IgD-negative memory B cell (primary cell): ENCODE measurements around the gene MOB1A. TPM values are rescaled to one million over a fixed set of nuclear protein-coding genes. Genes with fewer than 3 reads are reported as not detected.

Experiments
- H3K27ac Mint-ChIP-seq, 3 donors: one replicate each; pipeline ENCODE4 v1.8.0; 2020 to 2022; ENCODE audit warnings: mild to moderate bottlenecking in 3 of 3, mixed read lengths in 3 of 3, moderate library complexity in 1 of 3
- H3K27me3 Mint-ChIP-seq: one replicate; pipeline ENCODE4 v1.8.0; 2021; ENCODE audit warnings: mixed read lengths
- H3K36me3 Mint-ChIP-seq: one replicate; pipeline ENCODE4 v1.8.0; 2020; ENCODE audit warnings: mild to moderate bottlenecking, mixed read lengths
- H3K4me1 Mint-ChIP-seq, 3 donors: one replicate each; pipeline ENCODE4 v1.8.0; 2020 to 2022; ENCODE audit warnings: mixed read lengths in 3 of 3, mild to moderate bottlenecking in 1 of 3
- H3K4me3 Mint-ChIP-seq, 4 donors: one replicate each; pipeline ENCODE4 v1.8.0; 2020 to 2022; ENCODE audit warnings: mild to moderate bottlenecking in 4 of 4, mixed read lengths in 4 of 4, moderate library complexity in 3 of 4
- H3K9me3 Mint-ChIP-seq, 3 donors: one replicate each; pipeline ENCODE4 v1.8.0; 2020 to 2021; ENCODE audit warnings: mixed read lengths in 3 of 3, mild to moderate bottlenecking in 1 of 3
- polyA plus RNA-seq: library from polyadenylated mRNA; unstranded; fragments of 300-500 nt; fragmentation: Illumina TruSeq; gene quantifications from one replicate; pipeline ENCODE4 v1.2.3, GENCODE V29; 2021

The MOB1A gene
- polyA plus RNA-seq, 1 donor from 2014 or later: 196 TPM

DNA sequence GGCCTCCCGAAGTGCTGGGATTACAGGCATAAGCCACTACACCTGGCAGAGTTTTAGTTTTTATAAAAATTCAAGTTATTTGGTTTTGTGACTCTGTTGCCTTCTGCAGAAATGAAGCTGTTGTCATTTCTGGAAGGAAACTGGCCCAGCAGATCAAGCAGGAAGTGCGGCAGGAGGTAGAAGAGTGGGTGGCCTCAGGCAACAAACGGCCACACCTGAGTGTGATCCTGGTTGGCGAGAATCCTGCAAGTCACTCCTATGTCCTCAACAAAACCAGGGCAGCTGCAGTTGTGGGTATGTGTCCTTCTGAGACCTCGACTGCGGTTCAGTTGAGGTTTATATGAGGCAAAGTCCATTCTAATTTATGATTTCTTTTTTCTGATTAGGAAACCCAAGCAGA is 26.9 kb upstream of the MOB1A start:
- H3K27ac Mint-ChIP-seq: peak overlapping the region; percentile 58 to 93 (median 87)
- H3K9me3 Mint-ChIP-seq: no peaks in the 10 kb centered on the region
- H3K4me1 Mint-ChIP-seq: peaks cover 22 to 41% (median 27%) of the 10 kb centered on the region in 3 donors
- no peaks in the 10 kb centered on the region for H3K27me3 Mint-ChIP-seq
- peaks cover 9% of the 10 kb centered on the region for H3K36me3 Mint-ChIP-seq
- H3K4me3 Mint-ChIP-seq: peak overlapping the region; percentile 50 to 92 (median 58)

DNA sequence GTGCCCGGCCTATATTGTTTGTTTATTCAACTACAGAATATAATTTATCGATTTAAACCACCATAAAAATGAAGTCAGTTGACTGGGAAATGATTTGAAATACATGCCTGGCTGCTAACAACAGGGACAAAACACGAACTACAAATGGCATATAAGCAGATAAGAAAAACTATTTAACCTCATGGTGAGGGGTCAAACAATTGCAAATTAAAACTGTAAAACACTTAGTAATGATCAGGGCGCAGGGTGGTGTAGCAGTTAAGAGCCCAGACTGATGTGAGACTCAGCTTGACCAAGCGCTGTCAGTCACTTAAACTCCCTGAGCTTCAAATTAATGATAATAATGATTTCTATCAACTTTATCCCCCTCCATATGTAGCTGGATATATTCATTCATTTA is 26.4 kb upstream of the MOB1A start:
- Mint-ChIP-seq H3K4me3 (peak overlapping the region in 3 of 4 donors; percentile 38 to 92 (median 59)), H3K27ac (peak overlapping the region; percentile 58 to 93 (median 87)), H3K9me3 (no peaks in the 10 kb centered on the region), H3K27me3 (no peaks in the 10 kb centered on the region), H3K4me1 (peaks cover 26 to 42% (median 31%) of the 10 kb centered on the region in 3 donors), H3K36me3 (peaks cover 9% of the 10 kb centered on the region)

DNA sequence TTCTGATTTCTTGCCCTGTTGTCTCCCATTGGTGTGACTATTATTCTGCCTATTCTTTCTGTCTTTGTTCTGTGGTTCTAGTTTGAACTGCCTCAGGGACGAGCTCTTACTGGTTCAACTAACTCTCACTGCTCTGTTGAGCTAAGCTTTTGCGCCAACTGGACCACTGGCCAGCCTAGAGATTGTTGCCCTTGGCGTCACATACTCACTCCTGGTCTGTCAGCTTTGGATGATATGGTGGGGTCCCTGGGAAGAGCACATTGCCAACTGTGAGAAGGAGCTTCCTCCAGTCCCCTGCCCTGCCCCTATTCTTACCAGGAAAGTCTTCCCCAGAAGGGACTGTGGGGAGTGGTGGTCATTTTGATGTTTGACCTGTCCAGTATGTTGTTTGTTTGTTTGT is 25.8 kb upstream of the MOB1A start:
- H3K27me3 Mint-ChIP-seq: no peaks in the 10 kb centered on the region
- H3K4me1 Mint-ChIP-seq: peaks cover 29 to 44% (median 36%) of the 10 kb centered on the region in 3 donors
- H3K4me3 Mint-ChIP-seq: peak overlapping the region in 1 of 4 donors; percentile 89
- H3K27ac Mint-ChIP-seq: peak overlapping the region in 1 of 3 donors; percentile 14
- peaks cover 9% of the 10 kb centered on the region for H3K36me3 Mint-ChIP-seq
- no peaks in the 10 kb centered on the region for H3K9me3 Mint-ChIP-seq

DNA sequence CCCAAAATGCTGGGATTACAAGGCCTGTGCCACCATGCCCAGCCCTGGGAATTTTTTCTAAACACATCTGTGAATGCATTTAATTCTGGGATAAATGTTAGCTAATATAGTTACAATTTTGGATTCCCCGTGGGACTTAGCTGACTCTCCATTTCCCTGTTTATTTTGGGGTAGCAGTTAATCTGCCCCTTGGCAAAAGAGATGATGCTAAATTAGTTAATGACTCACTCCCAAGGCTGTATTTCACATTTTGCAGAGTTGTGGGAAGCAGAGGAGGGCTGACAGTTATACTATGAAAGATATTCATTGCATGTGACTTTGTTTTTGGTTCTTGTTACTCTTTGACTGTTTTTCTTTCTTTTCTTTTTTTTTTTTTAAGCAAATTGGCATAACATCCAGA is 22.9 kb upstream of the MOB1A start:
- Mint-ChIP-seq H3K4me1 (peaks cover 36 to 48% (median 44%) of the 10 kb centered on the region in 3 donors), H3K9me3 (no peaks in the 10 kb centered on the region), H3K36me3 (peaks cover 4% of the 10 kb centered on the region), H3K27me3 (no peaks in the 10 kb centered on the region), H3K4me3 (peak overlapping the region in 1 of 4 donors; percentile 88), H3K27ac (no peak overlapping the region)

DNA sequence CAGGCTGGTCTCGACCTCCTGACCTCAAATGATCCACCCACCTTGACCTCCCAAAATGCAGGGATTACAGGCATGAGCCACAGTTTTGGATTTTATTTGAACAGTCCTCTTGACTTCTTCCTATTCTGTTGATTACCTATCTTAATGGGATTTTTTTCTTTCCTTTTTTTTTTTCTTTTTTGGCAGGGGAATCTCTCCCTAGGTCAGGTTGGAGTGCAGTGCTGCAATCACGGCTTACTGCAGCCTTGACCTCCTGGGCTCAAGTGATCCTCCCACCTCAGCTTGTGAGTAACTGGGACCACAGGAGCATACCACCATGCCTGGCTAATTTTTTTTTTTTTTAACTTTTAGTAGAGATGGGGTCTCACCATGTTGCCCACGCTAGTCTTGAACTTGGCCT is 22.5 kb upstream of the MOB1A start:
- Mint-ChIP-seq H3K4me1 (peaks cover 32 to 44% (median 40%) of the 10 kb centered on the region in 3 donors), H3K27me3 (no peaks in the 10 kb centered on the region), H3K27ac (no peak overlapping the region), H3K36me3 (peaks cover 4% of the 10 kb centered on the region), H3K9me3 (no peaks in the 10 kb centered on the region), H3K4me3 (peak overlapping the region in 2 of 4 donors; percentile 88 to 99)

DNA sequence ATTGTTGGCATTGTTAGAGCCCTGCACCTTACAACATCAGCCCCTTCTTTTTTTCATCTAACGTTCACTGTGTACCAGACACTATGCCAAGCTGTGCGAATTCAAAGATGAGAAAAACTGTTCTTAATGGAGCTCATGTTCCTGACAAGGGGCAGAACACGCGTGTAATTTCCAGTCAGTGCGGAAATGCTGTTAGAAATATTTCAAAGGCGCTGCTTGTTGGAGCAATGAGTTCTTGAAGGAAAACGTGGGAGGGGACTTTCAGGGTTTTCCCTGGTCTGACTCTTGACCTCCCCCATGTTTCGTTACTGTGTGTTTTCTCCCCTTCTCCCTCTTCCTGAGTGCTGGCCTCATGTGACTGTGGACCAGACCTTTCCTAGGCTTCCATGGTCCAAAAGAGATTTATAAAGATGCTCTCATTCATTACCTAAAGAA is 21.2 kb upstream of the MOB1A start:
- no peaks in the 10 kb centered on the region for H3K27me3 Mint-ChIP-seq
- no peaks in the 10 kb centered on the region for H3K9me3 Mint-ChIP-seq
- H3K4me3 Mint-ChIP-seq: peak overlapping the region; percentile 88 to 100 (median 98)
- peaks cover 20 to 31% (median 27%) of the 10 kb centered on the region in 3 donors for H3K4me1 Mint-ChIP-seq
- H3K27ac Mint-ChIP-seq: peak overlapping the region; percentile 86 to 99 (median 95)
- peaks cover 4% of the 10 kb centered on the region for H3K36me3 Mint-ChIP-seq

DNA sequence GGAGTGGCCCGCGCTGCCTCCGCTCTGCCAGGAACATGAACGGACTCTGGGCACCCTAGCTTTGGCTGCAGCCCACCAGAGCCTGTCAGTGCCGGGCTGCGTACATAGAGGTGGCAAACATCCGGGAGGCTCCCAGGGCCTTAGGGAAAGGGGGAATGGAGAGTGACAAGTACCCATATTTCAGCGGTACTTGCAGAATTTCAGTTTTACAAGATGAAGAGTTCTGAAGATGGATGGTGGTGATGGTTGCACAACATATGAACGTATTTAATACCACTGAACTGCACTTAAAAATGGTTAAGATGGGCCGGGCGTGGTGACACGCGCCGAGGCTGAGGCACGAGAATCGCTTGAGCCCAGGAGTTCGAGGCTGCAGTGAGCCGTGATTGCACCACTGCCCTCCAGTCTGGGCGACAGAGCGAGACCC is 20.6 kb upstream of the MOB1A start:
- H3K4me1 Mint-ChIP-seq: peaks cover 20 to 28% (median 24%) of the 10 kb centered on the region in 3 donors
- no peaks in the 10 kb centered on the region for H3K27me3 Mint-ChIP-seq
- H3K27ac Mint-ChIP-seq: peak overlapping the region; percentile 86 to 99 (median 95)
- H3K4me3 Mint-ChIP-seq: peak overlapping the region; percentile 88 to 100 (median 98)
- H3K36me3 Mint-ChIP-seq: peaks cover 2% of the 10 kb centered on the region
- no peaks in the 10 kb centered on the region for H3K9me3 Mint-ChIP-seq

DNA sequence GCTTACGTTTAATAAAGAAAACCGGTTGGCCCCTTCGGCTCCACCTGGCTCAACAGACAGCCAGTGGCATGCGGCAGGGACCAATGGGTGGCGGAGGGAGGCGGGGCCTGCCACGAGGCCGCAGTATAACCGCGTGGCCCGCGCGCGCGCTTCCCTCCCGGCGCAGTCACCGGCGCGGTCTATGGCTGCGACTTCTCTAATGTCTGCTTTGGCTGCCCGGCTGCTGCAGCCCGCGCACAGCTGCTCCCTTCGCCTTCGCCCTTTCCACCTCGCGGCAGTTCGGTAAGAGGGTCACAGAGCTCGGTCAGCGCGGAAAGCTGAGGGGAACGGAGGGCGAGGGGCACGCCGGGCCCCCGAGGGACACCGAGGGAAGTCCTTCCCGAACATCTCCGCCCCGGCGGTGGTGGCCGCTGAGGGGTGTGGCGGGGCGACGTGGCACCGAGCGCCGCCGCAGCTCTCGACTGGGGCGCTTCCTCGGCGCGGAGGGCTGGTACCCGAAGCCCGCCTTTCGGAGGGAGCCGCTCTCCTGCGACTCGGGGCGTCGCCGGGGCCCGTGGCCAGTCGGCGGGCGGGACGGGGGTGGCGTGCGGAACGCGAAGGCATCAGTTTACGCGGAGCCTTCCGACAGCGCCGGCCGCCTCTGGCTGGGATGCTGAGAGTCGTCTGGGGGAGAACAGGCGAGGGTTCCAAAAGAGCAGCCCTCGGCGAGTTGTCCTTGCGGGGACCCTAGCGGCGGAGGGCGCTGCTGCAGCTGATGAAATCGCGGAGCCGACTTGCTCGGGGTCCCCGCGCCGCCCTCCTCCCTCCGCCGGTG is 20.0 kb upstream of the MOB1A start, which contains the start of gene MTHFD2:
Gene MTHFD2, plus strand, starts transcription at position 155 of the 814 bp plus-strand sequence. Its CDS starts 27 bp downstream, at position 182.
- Mint-ChIP-seq H3K27me3 (no peaks in the 10 kb centered on the region), H3K27ac (peak within 1 kb of the TSS; percentile 86 to 100 (median 99)), H3K4me3 (peak within 1 kb of the TSS; percentile 88 to 100 (median 98)), H3K36me3 (peaks cover 1% of the 10 kb centered on the region), H3K9me3 (no peaks in the 10 kb centered on the region), H3K4me1 (peaks cover 20 to 27% (median 23%) of the 10 kb centered on the region in 3 donors)

DNA sequence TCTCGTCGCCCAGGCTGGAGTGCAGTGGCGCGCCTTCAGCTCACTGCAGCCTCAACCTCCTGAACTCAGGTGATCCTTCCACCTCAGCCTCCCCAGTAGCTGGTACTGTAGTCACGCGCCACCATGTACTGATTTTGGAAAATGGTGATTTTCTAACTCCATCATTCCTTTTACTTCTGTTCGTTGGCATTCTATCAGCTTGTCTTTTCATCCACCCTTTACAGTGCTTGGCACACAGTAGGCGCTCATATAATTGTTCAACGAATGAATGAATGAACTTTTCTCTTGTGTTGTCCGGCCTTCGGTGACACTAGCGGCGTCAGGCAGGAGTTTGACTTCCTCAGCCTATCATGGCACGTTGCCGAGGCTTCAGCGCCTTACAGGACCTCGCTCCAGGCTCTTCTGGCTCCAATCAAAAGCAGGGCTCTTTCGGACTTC is 19.4 kb upstream of the MOB1A start:
- Mint-ChIP-seq H3K4me3 (peak overlapping the region; percentile 88 to 100 (median 98)), H3K36me3 (no peaks in the 10 kb centered on the region), H3K9me3 (no peaks in the 10 kb centered on the region), H3K4me1 (peaks cover 20 to 27% (median 23%) of the 10 kb centered on the region in 3 donors), H3K27me3 (no peaks in the 10 kb centered on the region), H3K27ac (peak overlapping the region; percentile 86 to 100 (median 99))

DNA sequence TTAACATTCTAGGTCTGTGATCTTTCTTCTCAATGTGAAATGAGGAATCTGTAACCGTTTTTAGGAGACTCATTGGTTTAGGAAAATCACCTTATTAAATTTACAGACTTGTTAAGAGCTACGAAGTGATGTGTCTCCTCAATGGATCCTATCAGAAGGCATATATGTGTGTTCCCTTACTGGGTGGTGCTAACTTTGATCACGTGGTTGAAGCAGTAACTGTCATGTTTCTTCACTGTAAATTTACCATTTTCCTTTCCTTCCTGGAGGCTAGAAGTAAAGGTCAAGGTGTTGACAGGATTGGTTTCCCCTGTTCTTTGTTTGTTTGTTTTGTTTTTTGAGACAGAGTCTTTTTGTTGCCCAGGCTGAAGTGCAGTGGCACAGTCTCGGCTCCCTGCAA is 18.4 kb upstream of the MOB1A start:
- Mint-ChIP-seq H3K4me1 (peaks cover 20 to 26% (median 23%) of the 10 kb centered on the region in 3 donors), H3K4me3 (peak overlapping the region in 3 of 4 donors; percentile 7 to 88 (median 65)), H3K27ac (peak overlapping the region in 1 of 3 donors; percentile 86), H3K9me3 (no peaks in the 10 kb centered on the region), H3K36me3 (no peaks in the 10 kb centered on the region), H3K27me3 (no peaks in the 10 kb centered on the region)

DNA sequence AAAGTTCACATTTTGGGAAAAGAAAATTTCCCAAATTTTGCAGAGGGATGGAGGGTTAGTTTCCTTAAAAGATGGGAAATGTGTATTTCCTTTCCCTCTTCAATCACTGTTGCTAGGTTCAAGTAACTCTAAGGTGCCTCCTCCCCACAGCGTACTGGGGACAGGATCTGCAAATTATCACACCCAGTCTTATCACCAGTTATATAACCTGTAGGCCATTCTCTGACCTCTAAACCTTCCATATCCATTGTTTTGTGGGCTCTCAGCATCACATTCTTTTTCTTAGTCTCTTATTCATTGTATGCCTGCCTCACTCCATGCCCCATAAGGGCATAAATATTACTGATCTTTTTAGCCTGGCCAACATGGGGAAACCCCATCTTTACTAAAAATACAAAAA is 16.1 kb upstream of the MOB1A start:
- H3K4me1 Mint-ChIP-seq: peaks cover 11 to 15% (median 13%) of the 10 kb centered on the region in 3 donors
- no peaks in the 10 kb centered on the region for H3K36me3 Mint-ChIP-seq
- no peak overlapping the region for H3K4me3 Mint-ChIP-seq
- H3K27me3 Mint-ChIP-seq: no peaks in the 10 kb centered on the region
- H3K27ac Mint-ChIP-seq: peak overlapping the region in 1 of 3 donors; percentile 54
- no peaks in the 10 kb centered on the region for H3K9me3 Mint-ChIP-seq

DNA sequence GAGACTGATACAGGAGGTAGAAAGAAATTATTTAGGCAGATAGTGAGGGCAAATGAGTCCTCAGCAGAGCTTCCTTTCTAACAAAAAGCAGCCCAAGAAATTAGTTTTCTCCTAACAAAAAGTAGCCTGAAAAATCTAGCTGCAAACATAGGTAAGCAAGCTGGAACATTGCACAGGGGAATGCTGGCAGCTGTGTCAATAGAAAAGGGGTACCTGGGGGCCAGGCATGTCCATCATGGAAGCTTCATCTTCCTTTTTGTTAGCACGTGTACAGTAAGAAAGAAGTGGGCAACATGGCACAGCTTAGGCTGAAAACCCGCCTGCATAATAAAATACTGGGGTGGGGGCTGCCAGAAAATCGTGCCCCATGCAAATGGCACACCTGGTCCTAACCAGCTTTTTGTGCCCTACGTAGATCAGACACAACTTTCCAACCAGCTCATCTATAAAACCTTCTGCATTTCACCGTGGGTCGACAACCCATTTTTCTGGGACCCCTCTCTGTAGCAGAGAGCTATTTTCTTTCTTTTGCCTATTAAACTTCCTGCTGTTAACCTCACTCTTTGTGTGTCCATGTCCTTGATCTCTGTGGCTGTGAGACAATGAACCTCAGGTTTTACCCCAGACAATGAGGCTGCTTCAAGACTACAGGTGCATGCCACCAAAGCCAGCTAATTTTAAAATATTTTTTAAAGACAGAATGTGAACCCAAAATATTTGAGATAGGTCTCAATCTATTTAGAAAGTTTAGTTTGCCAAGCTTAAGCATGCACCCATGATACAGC is 13.1 kb upstream of the MOB1A start:
- no peaks in the 10 kb centered on the region for H3K9me3 Mint-ChIP-seq
- no peaks in the 10 kb centered on the region for H3K36me3 Mint-ChIP-seq
- no peak overlapping the region for H3K4me3 Mint-ChIP-seq
- no peaks in the 10 kb centered on the region for H3K27me3 Mint-ChIP-seq
- peaks cover 0 to 1% (median 0%) of the 10 kb centered on the region in 3 donors for H3K4me1 Mint-ChIP-seq
- no peak overlapping the region for H3K27ac Mint-ChIP-seq

DNA sequence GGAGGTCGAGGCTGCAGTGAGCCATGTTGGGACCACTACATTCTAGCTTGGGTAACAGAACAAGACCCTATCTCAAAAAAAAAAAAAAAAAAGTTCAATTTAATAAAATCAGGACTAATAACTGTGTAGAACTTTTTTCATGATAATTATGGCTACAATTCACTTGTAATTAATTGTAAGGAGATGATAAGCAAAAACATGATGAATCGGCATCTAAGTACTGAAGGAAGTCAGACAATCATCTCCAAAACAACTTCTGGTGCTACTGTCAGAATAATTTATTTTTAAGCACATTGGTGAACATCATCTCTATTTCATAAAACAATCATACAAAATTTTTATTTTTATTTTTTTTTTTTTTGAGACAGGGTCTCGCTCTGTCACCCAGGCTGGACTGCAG is 10.0 kb upstream of the MOB1A start:
- H3K9me3 Mint-ChIP-seq: no peaks in the 10 kb centered on the region
- peaks cover 14 to 17% (median 16%) of the 10 kb centered on the region in 3 donors for H3K4me1 Mint-ChIP-seq

DNA sequence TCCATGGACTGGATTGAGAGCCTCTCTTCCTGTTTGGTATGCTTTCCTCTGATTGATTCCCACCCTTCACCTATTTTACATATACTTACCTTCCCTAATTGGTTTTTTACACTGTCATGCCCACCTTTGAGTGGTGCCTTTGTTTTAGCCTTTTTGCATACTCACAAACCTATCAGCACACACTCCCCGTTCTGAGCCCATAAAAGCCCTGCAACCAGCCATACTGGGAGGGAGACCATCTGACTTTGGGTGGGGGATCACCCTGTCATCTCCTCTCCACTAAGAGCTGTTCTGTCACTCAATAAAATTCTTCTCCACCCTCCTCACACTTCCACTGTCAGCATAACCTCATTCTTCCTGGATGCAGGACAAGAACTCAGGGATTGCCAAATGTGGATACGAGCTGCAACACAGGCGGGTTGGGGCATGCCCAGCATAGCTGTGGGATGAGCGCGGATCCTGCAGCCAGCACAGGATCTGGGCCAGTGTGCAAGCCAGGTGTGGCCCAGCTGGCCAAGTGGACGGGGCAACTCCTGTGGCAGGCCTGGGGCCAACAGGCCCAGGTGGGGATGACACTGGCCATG is 9.4 kb upstream of the MOB1A start:
- no peaks in the 10 kb centered on the region for H3K9me3 Mint-ChIP-seq
- peaks cover 2% of the 10 kb centered on the region for H3K36me3 Mint-ChIP-seq
- H3K27ac Mint-ChIP-seq: peak overlapping the region in 1 of 3 donors; percentile 69
- peaks cover 15 to 17% (median 17%) of the 10 kb centered on the region in 3 donors for H3K4me1 Mint-ChIP-seq
- no peaks in the 10 kb centered on the region for H3K27me3 Mint-ChIP-seq
- H3K4me3 Mint-ChIP-seq: peak overlapping the region in 1 of 4 donors; percentile 30

More for the DNA sequence above, 10.0 kb upstream of the MOB1A start:
- H3K36me3 Mint-ChIP-seq: peaks cover 2% of the 10 kb centered on the region
- H3K4me3 Mint-ChIP-seq: no peak overlapping the region
- no peaks in the 10 kb centered on the region for H3K27me3 Mint-ChIP-seq
- no peak overlapping the region for H3K27ac Mint-ChIP-seq
